HEK293 (cell line): ENCODE measurements around the gene CIC.

Experiments used
- GLI4 ChIP-seq: fragments of 450-650 bp; formaldehyde crosslinking; IDR thresholded peaks from 2 replicates; pipeline ENCODE4 v1.5.1; 2016; ENCODE audit warnings: missing biosample characterization, missing genetic modification characterization
- KLF9 ChIP-seq: fragments of 450-650 bp; formaldehyde crosslinking; IDR thresholded peaks from 2 replicates; pipeline ENCODE4 v1.5.1; 2016; ENCODE audit warnings: missing biosample characterization, missing genetic modification characterization, low read depth
- SETDB1 ChIP-seq: IDR thresholded peaks from one replicate; pipeline ENCODE4 v1.6.1; 2017; ENCODE audit warnings: mild to moderate bottlenecking, low read length, moderate library complexity, mixed read lengths; ENCODE audit not compliant: insufficient read length
- ZNF112 ChIP-seq: fragments of 450-650 bp; formaldehyde crosslinking; IDR thresholded peaks from 2 replicates; pipeline ENCODE4 v1.5.0; 2017; ENCODE audit warnings: missing biosample characterization, missing genetic modification characterization
- ZNF184 ChIP-seq: fragments of 450-650 bp; IDR thresholded peaks from 2 replicates; pipeline ENCODE4 v1.5.1; 2018; ENCODE audit warnings: missing biosample characterization, mild to moderate bottlenecking, missing genetic modification characterization
- ZNF248 ChIP-seq: fragments of 450-650 bp; formaldehyde crosslinking; IDR thresholded peaks from 2 replicates; pipeline ENCODE4 v1.5.1; 2017; ENCODE audit warnings: missing biosample characterization, missing genetic modification characterization
- ZNF274 ChIP-seq, 2 experiments: fragments of 200-500 bp in 1 of 2; fragments of 450-650 bp in 1 of 2; sonication (Bioruptor generic) in 1 of 2; formaldehyde crosslinking in 1 of 2; IDR thresholded peaks; 2 replicates each; pipeline versions ENCODE4 v1.5.1 to v1.6.1; 2014 to 2016; ENCODE audit warnings: borderline replicate concordance in 1 of 2, inconsistent platforms in 1 of 2, low read length in 1 of 2, missing biosample characterization in 1 of 2, missing genetic modification characterization in 1 of 2
- ZNF311 ChIP-seq: fragments of 450-650 bp; formaldehyde crosslinking; IDR thresholded peaks from 2 replicates; pipeline ENCODE4 v1.5.1; 2017; ENCODE audit warnings: missing biosample characterization, missing genetic modification characterization, borderline replicate concordance
- ZNF335 ChIP-seq: fragments of 450-650 bp; formaldehyde crosslinking; conservative IDR thresholded peaks from 2 replicates; pipeline ENCODE4 v1.5.1; 2016; ENCODE audit warnings: missing biosample characterization, missing genetic modification characterization
- ZNF341 ChIP-seq: fragments of 450-650 bp; formaldehyde crosslinking; IDR thresholded peaks from 2 replicates; pipeline ENCODE4; 2016; ENCODE audit warnings: low read depth, missing biosample characterization, missing genetic modification characterization
- ZNF366 ChIP-seq: fragments of 450-650 bp; formaldehyde crosslinking; conservative IDR thresholded peaks from 2 replicates; pipeline ENCODE4 v1.5.1; 2016; ENCODE audit warnings: missing biosample characterization, missing genetic modification characterization
- ZNF394 ChIP-seq: fragments of 450-650 bp; formaldehyde crosslinking; IDR thresholded peaks from 2 replicates; pipeline ENCODE4 v1.5.1; 2016; ENCODE audit warnings: missing biosample characterization, missing genetic modification characterization, mild to moderate bottlenecking, moderate library complexity, borderline replicate concordance
- ZNF677 ChIP-seq: fragments of 450-650 bp; IDR thresholded peaks from 2 replicates; pipeline ENCODE4 v1.5.0; 2018; ENCODE audit warnings: missing biosample characterization, mild to moderate bottlenecking, missing genetic modification characterization, moderate library complexity
- ZNF776 ChIP-seq: fragments of 450-650 bp; formaldehyde crosslinking; IDR thresholded peaks from 2 replicates; pipeline ENCODE4 v1.5.0; 2017; ENCODE audit warnings: missing biosample characterization, missing genetic modification characterization, borderline replicate concordance
- TF ChIP-seq, protein P1 (sequence below): fragments of 450-650 bp; formaldehyde crosslinking; IDR thresholded peaks from 2 replicates; pipeline ENCODE4 v1.5.1; 2017; ENCODE audit warnings: missing biosample characterization, missing genetic modification characterization
- TF ChIP-seq, protein P2 (sequence below): fragments of 450-650 bp; formaldehyde crosslinking; IDR thresholded peaks from 2 replicates; pipeline ENCODE4 v1.5.1; 2016; ENCODE audit warnings: missing biosample characterization, missing genetic modification characterization, low read depth
- TF ChIP-seq, protein P3 (sequence below): sonication (generic); formaldehyde crosslinking; IDR thresholded peaks from 2 replicates; pipeline ENCODE4 v1.8.1; 2022; ENCODE audit warnings: mild to moderate bottlenecking, moderate library complexity, missing genetic modification reagents
- TF ChIP-seq, protein P4 (sequence below): fragments of 450-650 bp; formaldehyde crosslinking; IDR thresholded peaks from 2 replicates; pipeline ENCODE4 v1.5.1; 2016; ENCODE audit warnings: missing biosample characterization, missing genetic modification characterization
- TF ChIP-seq, protein P5 (sequence below): fragments of 450-650 bp; IDR thresholded peaks from 2 replicates; pipeline ENCODE4 v1.5.1; 2018; ENCODE audit warnings: missing biosample characterization, mild to moderate bottlenecking, missing genetic modification characterization
- TF ChIP-seq, protein P6 (sequence below): fragments of 450-650 bp; formaldehyde crosslinking; IDR thresholded peaks from 2 replicates; pipeline ENCODE4 v1.5.1; 2016; ENCODE audit warnings: missing biosample characterization, missing genetic modification characterization
- TF ChIP-seq, protein P7 (sequence below): fragments of 450-650 bp; IDR thresholded peaks from 2 replicates; pipeline ENCODE4 v1.5.1; 2018; ENCODE audit warnings: missing biosample characterization, missing genetic modification characterization
- TF ChIP-seq, protein P8 (sequence below): fragments of 450-650 bp; formaldehyde crosslinking; IDR thresholded peaks from 2 replicates; pipeline ENCODE4 v1.5.1; 2016; ENCODE audit warnings: missing biosample characterization, missing genetic modification characterization, borderline replicate concordance

CIC gene

DNA sequence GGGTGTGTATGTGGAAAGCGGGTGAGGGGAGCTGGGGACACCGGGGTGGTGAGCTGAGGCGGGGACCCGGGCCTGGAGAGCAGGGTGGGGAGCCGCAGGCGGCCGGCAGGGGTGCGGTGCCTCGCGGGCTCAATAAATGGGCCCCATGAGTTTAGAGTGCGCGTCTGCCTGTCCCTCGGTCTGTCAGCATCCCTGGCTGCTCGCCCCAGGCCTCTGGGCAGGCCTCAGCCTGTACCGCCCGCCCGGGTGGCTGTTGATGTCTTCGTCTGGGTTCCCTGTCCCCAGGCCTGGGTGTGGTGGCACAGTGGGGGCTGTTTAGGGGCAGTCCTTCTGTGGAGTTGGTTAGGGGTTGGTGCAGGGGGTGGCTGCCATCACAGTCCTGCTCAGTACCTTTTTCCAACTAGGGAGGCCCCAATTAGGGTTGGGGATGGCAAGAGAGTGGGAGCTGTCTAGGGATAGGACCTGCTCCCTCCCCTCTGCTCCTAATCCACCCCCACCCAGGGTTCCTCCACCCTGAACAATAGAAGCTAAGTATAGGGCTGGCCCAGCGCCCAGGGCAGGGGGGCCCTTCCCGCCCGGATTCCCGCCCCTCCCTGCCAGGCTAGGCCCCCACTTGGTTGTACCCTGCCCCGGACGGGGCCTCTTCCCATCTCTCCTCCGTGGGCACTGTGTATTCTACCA is 12.2 kb downstream of the CIC start (continued):
- TF ChIP-seq, protein P1, sequence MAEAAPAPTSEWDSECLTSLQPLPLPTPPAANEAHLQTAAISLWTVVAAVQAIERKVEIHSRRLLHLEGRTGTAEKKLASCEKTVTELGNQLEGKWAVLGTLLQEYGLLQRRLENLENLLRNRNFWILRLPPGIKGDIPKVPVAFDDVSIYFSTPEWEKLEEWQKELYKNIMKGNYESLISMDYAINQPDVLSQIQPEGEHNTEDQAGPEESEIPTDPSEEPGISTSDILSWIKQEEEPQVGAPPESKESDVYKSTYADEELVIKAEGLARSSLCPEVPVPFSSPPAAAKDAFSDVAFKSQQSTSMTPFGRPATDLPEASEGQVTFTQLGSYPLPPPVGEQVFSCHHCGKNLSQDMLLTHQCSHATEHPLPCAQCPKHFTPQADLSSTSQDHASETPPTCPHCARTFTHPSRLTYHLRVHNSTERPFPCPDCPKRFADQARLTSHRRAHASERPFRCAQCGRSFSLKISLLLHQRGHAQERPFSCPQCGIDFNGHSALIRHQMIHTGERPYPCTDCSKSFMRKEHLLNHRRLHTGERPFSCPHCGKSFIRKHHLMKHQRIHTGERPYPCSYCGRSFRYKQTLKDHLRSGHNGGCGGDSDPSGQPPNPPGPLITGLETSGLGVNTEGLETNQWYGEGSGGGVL (tag by site-specific recombination), result no peak; the same call in 1 of the 2 replicates
- TF ChIP-seq ZNF335 (tag by site-specific recombination) (0 out of 2 replicates have a peak, but pooled peaks have one; percentile 54), ZNF112 (tag by site-specific recombination) (no peak), ZNF394 (tag by site-specific recombination) (0 out of 2 replicates have a peak, but pooled peaks have one; percentile 13), SETDB1 (no peak), ZNF248 (no peak), ZNF311 (tag by site-specific recombination) (no peak), ZNF341 (tag by site-specific recombination) (peak; percentile 93), KLF9 (0 out of 2 replicates have a peak, but pooled peaks have one; percentile 37), ZNF184 (no peak), ZNF776 (tag by site-specific recombination) (no peak), ZNF677 (tag by site-specific recombination) (no peak), GLI4 (tag by site-specific recombination) (no peak), ZNF366 (tag by site-specific recombination) (peak; percentile 69), ZNF274 (IDR thresholded peaks at IDR 0.05; ENCODE audit: low read length) (no peak), ZNF274 (tag by site-specific recombination; IDR thresholded peaks at IDR 0.05; ENCODE audit: borderline replicate concordance) (no peak)
- TF ChIP-seq, protein P2, sequence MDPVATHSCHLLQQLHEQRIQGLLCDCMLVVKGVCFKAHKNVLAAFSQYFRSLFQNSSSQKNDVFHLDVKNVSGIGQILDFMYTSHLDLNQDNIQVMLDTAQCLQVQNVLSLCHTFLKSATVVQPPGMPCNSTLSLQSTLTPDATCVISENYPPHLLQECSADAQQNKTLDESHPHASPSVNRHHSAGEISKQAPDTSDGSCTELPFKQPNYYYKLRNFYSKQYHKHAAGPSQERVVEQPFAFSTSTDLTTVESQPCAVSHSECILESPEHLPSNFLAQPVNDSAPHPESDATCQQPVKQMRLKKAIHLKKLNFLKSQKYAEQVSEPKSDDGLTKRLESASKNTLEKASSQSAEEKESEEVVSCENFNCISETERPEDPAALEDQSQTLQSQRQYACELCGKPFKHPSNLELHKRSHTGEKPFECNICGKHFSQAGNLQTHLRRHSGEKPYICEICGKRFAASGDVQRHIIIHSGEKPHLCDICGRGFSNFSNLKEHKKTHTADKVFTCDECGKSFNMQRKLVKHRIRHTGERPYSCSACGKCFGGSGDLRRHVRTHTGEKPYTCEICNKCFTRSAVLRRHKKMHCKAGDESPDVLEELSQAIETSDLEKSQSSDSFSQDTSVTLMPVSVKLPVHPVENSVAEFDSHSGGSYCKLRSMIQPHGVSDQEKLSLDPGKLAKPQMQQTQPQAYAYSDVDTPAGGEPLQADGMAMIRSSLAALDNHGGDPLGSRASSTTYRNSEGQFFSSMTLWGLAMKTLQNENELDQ (tag by site-specific recombination), result no peak
- TF ChIP-seq, protein P3, sequence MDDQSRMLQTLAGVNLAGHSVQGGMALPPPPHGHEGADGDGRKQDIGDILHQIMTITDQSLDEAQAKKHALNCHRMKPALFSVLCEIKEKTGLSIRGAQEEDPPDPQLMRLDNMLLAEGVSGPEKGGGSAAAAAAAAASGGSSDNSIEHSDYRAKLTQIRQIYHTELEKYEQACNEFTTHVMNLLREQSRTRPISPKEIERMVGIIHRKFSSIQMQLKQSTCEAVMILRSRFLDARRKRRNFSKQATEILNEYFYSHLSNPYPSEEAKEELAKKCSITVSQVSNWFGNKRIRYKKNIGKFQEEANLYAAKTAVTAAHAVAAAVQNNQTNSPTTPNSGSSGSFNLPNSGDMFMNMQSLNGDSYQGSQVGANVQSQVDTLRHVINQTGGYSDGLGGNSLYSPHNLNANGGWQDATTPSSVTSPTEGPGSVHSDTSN (CRISPR knock-in tag), result no peak
- TF ChIP-seq, protein P4, sequence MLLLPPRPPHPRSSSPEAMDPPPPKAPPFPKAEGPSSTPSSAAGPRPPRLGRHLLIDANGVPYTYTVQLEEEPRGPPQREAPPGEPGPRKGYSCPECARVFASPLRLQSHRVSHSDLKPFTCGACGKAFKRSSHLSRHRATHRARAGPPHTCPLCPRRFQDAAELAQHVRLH (tag by site-specific recombination), result no peak
- TF ChIP-seq, protein P5, sequence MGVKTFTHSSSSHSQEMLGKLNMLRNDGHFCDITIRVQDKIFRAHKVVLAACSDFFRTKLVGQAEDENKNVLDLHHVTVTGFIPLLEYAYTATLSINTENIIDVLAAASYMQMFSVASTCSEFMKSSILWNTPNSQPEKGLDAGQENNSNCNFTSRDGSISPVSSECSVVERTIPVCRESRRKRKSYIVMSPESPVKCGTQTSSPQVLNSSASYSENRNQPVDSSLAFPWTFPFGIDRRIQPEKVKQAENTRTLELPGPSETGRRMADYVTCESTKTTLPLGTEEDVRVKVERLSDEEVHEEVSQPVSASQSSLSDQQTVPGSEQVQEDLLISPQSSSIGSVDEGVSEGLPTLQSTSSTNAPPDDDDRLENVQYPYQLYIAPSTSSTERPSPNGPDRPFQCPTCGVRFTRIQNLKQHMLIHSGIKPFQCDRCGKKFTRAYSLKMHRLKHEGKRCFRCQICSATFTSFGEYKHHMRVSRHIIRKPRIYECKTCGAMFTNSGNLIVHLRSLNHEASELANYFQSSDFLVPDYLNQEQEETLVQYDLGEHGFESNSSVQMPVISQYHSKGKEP (tag by site-specific recombination), result no peak
- TF ChIP-seq, protein P6, sequence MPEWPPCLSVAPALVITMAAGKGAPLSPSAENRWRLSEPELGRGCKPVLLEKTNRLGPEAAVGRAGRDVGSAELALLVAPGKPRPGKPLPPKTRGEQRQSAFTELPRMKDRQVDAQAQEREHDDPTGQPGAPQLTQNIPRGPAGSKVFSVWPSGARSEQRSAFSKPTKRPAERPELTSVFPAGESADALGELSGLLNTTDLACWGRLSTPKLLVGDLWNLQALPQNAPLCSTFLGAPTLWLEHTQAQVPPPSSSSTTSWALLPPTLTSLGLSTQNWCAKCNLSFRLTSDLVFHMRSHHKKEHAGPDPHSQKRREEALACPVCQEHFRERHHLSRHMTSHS, result no peak
- TF ChIP-seq, protein P7, sequence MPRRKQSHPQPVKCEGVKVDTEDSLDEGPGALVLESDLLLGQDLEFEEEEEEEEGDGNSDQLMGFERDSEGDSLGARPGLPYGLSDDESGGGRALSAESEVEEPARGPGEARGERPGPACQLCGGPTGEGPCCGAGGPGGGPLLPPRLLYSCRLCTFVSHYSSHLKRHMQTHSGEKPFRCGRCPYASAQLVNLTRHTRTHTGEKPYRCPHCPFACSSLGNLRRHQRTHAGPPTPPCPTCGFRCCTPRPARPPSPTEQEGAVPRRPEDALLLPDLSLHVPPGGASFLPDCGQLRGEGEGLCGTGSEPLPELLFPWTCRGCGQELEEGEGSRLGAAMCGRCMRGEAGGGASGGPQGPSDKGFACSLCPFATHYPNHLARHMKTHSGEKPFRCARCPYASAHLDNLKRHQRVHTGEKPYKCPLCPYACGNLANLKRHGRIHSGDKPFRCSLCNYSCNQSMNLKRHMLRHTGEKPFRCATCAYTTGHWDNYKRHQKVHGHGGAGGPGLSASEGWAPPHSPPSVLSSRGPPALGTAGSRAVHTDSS (tag by site-specific recombination), result no peak
- TF ChIP-seq, protein P8, sequence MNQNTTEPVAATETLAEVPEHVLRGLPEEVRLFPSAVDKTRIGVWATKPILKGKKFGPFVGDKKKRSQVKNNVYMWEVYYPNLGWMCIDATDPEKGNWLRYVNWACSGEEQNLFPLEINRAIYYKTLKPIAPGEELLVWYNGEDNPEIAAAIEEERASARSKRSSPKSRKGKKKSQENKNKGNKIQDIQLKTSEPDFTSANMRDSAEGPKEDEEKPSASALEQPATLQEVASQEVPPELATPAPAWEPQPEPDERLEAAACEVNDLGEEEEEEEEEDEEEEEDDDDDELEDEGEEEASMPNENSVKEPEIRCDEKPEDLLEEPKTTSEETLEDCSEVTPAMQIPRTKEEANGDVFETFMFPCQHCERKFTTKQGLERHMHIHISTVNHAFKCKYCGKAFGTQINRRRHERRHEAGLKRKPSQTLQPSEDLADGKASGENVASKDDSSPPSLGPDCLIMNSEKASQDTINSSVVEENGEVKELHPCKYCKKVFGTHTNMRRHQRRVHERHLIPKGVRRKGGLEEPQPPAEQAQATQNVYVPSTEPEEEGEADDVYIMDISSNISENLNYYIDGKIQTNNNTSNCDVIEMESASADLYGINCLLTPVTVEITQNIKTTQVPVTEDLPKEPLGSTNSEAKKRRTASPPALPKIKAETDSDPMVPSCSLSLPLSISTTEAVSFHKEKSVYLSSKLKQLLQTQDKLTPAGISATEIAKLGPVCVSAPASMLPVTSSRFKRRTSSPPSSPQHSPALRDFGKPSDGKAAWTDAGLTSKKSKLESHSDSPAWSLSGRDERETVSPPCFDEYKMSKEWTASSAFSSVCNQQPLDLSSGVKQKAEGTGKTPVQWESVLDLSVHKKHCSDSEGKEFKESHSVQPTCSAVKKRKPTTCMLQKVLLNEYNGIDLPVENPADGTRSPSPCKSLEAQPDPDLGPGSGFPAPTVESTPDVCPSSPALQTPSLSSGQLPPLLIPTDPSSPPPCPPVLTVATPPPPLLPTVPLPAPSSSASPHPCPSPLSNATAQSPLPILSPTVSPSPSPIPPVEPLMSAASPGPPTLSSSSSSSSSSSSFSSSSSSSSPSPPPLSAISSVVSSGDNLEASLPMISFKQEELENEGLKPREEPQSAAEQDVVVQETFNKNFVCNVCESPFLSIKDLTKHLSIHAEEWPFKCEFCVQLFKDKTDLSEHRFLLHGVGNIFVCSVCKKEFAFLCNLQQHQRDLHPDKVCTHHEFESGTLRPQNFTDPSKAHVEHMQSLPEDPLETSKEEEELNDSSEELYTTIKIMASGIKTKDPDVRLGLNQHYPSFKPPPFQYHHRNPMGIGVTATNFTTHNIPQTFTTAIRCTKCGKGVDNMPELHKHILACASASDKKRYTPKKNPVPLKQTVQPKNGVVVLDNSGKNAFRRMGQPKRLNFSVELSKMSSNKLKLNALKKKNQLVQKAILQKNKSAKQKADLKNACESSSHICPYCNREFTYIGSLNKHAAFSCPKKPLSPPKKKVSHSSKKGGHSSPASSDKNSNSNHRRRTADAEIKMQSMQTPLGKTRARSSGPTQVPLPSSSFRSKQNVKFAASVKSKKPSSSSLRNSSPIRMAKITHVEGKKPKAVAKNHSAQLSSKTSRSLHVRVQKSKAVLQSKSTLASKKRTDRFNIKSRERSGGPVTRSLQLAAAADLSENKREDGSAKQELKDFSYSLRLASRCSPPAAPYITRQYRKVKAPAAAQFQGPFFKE (tag by site-specific recombination), result no peak
